NCI-H2227 (cell line): ENCODE data around the gene CCDC158.
"Not testable (repeated sequence)": the region's sequence is repeated elsewhere in the genome, so short reads cannot be mapped to it uniquely, and the experiment has no call there.

Experiments used
- DNase-seq: peaks from one replicate; lab custom pipeline; 2025; ENCODE audit not compliant: unreplicated experiment; lab: John Stamatoyannopoulos, UW

The CCDC158 gene

DNA sequence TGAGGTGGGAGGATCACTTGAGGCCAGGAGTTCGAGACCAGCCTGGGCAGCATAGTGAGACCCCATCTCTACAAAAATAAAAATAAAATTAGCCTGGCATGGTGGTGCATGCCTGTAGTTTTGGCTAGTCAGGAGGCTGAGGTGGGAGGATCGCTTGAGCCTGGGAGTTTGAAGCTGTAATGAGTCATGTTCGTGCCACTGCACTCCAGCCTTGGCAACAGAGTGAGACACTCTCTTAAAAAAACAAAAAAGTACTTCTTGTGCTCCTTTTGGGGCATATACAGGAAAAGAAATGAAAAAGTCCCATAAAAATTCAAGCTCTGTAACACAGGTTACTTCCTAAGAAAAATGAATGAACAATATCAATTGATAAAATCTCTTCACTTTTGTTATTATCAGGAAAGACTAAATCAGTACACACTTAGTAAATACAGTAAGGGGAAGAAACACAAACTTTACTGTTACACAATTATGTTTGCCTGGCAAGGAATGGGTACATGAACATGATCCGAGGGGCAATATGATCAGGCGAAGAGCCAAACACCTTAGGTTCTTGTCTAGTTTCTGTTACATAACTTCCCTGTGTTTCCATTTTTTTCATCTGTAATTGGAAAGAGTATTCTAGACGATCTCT lies 46.9 kb downstream of the CCDC158 start:
- no peak for DNase-seq

DNA sequence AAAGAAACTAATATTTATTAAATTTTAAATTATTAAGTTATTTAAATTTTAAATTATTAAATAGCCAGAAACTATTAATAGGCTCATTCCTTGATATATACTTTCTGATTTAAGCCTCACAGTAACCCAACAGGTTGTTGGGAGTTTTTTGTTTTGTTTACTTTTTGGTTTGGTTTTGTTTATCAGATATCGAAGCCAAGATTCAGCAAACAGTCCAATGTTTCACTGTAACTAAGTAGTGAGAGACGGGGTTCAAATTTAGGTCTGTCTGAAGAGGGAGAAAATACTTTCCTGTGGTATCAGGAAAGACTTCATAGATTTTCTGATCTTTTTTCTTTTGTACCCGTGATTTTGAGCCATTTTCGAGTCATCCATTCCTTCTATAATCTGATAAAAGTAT lies 54.2 kb downstream of the CCDC158 start:
- DNase-seq, result no peak

DNA sequence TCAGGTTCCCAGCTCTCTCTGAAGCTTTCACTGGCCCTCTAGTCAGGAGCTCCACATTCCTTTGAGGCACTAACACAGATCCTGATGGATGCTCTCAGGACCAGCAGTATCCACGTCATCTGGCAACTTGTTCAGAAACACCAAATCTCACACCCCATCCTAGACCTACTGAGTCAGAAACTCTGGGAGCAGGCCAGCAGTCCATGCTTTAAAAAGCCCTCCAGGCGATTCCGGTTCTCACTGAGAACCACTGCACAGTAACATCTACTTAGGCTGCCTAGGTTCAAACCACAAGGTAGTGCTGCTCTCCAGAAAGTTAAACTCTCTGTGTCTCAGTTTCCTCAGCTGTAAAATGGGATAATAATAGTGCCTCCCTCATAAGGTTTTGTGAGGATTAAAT lies 55.3 kb downstream of the CCDC158 start:
- no peak for DNase-seq

DNA sequence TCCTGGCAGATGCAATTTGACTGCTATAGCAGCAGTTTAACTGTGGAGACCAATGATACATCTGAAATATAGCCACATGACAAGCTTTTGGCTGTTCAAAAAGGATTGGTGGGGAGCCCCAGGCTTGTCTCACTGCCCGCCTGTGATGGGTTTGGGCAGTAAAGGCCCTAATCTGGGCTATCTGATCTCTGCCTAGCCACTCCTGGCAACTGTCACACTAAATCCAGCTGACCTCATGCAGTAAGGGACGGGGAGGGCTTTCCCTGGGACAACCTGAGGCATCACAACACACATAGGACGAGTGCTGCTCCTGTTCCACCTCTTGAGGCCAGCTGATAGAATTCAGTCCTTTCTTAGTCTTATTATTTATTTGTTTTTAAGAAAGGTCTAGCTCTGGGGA lies 56.2 kb downstream of the CCDC158 start:
- no peak for DNase-seq

DNA sequence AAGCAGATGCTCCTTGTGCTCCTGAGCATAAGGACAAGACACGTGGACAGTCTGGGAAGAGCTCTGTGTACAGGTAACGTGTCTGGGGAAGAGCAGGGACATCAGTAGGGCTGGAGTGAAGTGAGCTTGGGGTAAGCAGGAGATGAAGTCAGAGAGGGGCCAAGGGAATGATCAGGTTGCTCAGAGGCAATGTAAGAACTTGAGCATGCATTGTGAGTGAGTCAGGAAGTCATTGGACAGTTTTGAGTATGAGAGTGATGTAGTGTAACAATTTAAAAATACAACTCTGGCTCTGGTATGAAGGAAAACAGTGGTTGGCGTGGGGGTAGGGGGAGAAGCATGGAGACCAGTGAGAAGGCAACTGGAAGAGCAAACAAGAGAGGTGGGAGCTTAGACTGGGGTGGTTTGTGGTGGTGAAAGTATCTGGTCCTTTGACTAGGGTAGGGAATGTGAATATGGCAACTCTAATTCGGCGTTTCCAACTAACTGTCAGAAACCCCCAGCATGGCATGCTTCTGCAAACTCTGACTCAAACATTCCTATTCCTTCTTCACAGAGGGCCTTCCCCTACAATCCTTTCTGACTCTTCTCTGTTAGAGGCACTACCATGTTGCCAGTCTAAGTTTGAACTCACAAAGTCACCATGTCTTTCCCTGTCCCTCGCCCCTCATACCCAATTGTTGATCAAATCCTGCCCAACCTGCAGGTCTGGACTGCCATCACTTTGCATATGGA lies 57.2 kb downstream of the CCDC158 start:
- no peak for DNase-seq

DNA sequence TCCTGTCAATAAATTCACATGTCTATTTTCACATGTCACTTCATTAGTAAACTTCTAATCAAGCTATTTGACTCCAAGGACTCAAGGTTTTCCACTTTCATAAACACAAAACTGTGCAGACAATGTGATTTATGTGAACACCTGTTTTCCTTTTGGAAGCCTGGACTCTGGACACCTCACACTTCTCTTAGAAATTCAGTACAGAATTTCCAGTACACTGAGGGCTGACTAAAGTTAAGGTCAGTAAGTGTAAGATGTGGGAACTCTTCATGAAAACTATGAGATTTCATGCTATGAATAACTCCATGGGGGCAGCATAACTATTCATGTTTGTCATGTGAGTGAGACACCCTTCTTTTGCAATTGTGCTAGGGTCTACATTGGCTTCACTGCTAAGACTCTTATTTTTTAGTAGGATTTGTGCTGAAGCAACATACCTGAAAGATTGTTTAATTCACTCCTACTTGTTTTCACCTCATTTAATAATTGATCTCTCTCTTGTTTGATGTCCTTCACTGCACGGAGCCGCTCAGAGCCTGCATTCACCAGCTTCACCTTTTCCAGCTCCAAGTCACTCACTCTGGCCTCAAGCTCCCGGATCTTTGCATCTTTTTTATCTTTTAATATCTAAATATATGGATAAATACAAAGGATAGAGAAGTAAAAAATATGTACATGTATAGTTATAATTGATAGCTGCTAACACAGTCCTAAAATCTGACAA lies 59.1 kb downstream of the CCDC158 start:
- no peak for DNase-seq

DNA sequence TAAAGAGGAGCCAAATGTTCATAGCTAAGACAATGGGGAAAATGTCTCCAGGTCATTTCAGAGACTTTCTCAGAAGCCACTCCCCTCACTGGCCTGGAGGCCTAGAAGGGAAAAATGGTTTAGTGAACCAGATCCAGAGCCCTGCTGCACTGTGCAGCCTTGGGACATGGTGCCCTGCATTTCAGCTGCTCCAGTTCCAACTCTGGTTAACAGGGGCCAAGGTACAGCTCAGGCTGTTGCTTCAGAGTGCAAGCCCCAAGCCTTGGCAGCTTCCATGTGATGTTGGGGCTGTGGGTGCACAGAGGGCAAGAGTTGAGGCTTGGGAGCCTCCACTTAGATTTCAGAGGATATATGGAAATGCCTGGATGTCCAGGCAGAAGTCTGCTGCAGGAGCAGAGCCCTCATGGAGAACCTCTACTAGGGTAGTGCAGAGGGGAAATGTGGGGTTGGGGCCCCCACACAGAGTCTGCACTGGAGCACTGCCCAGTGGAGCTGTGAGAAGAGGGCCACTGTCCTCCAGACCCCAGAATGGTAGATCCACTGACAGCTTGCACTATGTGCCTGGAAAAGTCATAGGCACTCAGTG lies 61.0 kb downstream of the CCDC158 start:
- DNase-seq, result not testable (repeated sequence)

DNA sequence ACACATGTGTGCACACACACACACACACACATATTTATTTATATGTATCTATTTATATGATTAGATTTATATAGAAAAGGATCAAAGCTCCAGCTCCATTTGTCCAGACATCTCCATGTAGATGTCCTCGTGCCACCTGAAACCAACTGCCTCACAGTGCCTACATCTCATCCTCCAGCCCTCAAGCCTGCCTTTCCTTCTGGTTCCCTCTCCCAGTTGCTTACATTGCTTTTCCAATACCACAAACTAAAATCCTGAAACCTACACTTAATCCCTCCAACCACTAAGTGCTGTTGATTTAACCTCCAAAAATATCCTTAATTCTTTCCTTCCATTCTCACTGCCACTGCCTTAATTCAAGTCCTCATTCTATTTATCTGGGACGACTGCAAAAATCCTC lies 63.0 kb downstream of the CCDC158 start:
- no peak for DNase-seq

DNA sequence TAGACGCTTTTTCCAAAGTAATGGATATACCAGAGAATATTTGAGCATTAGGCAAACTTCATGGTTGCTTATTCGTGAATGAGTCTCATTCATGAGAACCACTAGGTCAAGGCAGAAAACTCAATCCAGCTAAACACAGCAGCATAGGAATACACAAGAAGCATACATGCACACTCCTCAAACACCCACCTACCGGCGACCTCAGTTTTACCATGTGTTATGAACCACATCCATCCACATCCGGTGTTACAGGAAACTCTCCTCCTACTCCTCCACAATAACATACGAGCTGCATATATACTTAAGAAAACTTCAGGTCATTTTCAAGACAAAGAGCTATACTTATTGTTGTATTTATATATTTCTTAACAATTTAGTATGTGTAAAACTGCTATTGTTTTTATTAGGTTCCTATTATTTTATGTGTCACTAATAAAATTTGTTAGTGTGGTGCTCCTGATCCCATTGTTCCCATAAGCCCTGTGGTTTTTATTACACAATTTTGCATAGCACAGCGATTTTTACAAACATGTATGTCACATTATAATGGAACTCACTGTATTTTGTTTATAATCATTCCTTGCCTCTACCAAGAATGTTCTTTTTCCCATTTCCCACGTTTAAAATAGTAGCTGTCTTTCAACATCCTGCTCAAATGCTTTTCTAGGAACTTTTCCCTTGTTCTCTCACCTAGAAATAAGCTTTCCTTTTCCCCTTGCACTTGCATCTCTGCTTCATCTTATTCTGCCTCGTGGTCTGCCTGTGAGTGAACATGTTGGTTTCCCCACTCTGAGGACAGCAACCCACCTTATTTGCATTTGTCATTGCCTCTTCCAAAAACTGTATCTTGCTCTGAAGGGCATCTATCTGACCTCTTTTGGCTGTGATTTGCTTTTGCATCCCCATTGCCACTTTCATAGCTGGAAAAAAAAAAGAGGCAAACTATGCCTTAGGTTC lies 66.1 kb downstream of the CCDC158 start:
- no peak for DNase-seq

DNA sequence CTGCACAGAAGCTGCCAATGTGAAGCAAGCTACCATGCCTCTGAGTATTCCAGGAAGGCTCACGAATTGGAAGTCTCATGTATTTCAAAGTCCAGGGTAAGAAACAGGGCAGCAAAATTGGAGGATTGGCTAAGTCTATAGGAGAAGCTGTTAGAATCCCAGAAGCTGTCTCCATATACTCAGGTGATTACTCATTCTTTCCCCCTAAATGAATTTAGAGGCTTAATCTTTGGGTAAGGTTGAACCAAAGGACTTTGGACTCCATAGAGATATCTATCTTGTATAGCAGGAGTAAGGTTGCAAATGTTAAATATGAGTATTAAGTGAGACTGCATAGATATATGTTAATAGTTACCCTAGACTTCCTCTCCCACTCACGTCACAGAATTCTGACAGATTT lies 78.1 kb downstream of the CCDC158 start:
- no peak for DNase-seq

DNA sequence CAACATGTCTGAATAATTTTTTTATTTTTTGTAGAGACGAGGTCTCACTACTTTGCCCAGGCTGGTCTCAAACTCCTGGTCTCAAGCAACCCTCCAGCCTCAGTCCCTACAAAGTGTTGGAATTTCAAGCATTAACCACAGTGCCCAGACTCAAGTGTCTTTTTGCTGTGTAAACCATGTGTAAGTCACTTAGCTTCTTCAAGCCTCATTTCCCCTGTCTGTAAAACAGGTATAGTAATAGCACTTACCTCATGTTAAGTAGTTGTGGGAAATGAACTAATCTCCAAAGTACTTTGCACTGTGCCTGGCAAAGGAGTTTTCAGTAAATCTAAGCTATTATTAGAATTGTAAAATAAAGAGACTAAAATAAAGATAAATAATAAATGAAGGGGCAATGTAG lies 78.8 kb downstream of the CCDC158 start:
- DNase-seq, result no peak

DNA sequence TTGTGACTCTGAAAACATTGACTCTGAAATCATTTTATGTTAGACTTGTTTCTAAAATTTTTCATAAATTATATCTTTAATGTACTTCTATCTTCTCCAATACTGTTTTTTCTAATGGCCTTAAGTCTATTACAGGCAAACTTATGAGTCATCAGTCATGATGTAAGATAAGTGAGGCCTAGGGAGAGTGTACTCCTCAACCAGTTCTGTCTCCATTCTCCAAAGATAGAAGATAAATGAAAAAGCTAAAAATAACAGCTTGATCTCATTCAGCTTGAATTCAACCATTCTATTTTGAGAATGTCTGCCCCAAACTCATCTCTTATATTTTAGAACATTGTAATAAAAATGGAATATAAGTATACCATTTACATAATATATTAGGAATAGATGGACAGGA lies 79.9 kb downstream of the CCDC158 start:
- no peak for DNase-seq

DNA sequence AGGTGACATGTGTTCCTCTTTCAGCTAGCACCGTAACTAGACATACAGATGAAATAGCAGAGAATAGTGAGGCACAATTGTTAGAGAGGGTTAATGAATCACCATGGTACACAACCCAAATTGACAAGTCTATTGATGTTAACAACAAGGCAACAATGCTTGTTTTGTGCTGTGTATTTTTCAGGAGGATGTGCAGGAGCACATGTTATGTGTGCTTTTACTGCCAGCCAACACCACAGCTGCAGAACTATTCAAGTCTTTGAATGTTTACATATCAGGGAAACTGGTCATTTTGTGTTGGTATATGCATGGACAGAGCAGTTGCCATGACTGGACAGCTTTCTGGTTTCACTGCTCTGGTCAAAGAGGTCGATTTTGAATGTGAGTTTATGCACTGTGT lies 81.6 kb downstream of the CCDC158 start:
- DNase-seq, result no peak

DNA sequence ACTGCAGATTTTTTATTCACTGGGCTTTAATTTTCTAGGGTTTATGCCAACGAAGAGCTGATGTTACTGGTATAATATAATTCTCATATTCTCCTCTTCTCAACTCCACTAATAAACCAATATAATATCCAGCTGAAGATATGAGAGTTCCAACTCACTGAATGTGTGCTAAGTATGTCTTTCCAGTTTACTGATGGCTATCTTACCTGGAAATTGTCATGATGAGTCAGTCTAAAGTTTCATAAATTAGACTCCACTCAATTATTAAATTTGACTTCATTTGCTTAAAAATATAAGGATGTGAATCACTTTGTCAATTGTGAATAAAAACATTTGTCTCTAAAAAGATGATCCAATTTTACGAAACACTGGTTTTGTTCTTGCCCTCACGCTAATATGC lies 86.1 kb downstream of the CCDC158 start:
- DNase-seq, result no peak

DNA sequence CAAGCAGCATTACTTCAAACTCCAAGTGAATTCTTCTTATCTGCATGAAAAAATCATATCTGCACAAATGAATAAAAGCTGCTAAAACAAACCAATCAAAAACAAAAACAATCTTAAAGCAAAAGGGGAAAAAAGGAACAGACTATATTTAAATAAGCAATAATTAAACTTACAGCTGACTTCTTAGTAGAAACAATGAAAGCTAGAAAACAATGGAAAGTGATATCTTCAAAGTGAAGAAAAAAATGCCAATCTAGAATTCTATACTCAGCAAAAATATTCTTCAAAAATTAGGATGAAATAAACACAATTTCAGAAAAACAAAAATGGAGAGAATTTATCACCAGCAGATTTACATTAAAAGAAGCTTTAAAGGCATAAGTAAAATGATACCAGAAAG lies 94.4 kb downstream of the CCDC158 start:
- DNase-seq, result no peak

DNA sequence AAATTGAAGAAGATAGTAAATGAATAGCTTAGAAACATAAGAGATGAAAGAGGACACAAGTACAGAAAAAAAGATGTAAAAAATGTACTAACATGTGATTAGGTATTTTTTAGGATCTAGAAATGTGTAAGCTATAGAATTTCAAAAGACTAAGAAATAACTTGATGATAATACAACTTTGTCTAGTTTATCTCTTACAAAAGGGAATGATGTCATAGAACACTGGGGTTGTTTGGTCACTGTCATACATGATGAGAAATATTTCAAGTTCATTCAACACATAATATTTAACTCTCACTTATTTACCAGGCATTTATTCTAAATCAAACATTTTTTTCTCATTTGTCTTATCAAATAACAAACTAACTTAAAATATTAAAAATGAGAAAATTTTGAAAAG lies 95.9 kb downstream of the CCDC158 start:
- DNase-seq, result no peak

DNA sequence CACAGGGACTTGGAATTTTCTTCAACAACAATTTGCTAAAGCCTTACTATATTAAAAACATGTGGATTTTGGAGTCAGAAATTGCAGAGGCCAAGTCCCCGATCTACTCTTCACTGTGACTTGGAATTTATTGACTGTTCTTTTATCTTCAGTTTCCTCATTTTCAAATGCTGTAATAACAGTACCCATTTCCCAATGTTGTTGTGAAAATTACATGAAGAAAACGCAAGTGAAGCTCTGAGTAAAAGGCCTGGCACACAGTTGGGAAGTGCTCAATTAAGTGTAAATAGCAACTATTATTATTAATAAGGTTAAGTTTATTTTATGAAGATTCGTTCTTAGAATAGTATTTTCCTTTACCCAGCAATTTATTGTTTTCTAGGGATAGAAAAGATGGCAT lies 98.7 kb downstream of the CCDC158 start:
- no peak for DNase-seq

DNA sequence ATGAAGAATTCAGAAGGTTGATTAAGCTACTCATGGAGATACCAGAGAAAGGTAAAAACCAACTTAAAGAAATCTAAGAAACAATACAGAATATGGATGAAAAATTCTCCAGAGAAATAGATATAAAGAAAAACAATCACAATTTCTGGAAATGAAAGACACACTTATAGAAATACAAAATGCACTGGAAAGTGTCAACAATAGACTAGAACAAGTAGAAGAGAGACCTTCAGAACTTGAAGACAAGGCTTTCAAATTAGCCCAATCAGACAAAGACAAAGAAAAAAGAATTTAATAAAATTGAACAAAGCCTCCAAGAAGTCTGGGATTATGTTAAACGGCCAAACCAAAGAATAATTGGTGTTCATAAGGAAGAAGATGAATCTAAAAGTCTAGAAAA lies 104.8 kb downstream of the CCDC158 start:
- no peak for DNase-seq

DNA sequence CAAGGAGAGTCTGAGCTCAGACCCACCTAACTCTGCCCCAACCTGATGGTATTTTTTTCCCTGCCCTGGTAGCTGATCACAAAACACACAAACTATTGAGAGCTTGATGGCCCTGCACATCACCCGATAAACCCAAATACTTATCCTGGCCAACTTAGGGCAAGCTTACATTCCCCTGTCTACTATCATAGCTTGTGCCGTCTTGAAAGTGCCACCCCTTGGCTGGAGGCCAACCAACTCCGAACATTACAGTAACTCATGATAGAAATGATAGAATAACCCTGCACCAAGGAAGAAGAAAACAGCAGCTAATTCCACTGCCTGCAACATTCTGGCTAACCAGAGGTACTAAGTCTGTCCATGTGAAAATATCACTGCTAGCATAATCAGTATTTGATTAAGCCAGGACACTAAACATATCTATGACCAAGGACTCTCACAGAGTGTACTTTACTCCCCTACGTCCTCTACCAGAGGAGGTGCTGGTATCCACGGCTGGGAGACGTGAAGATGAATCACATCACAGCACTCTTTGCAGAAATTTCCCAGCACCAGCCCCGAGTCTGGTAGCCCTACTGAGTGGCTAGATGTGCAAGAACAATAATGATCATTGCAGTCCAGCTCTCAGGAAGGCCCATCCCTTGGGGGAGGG lies 105.5 kb downstream of the CCDC158 start:
- DNase-seq, result no peak

DNA sequence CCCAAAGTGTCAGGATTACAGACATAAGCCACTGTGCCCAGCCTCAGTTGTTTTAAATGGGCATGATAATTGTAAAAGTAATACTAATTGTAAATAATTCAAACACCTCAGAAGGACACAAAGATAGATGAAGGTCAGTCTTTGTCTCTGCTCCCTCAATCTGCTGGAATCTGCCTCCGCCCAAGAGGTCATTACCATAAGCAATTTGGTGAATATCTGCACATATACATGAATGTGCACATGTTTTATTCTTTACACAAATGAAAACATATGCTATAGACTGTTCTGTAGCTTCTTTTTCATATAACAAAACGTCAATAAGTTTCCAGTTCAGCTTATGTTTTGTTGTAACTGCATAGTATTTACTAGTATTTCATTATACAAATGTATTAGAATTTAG lies 107.4 kb downstream of the CCDC158 start:
- no peak for DNase-seq
